Activated CD4-positive, alpha-beta T cell treated with anti-CD3 and anti-CD28 coated beads for 48 hours (primary cell): Measurements from ENCODE around the gene ONECUT2.
"Not testable (repeated sequence)": the region's sequence is repeated elsewhere in the genome, so short reads cannot be mapped to it uniquely, and the experiment has no call there.

Experiments used
- DNase-seq: peaks from one replicate; pipeline ENCODE4 v3.0.0-alpha.2; 2020

Gene ONECUT2

DNA sequence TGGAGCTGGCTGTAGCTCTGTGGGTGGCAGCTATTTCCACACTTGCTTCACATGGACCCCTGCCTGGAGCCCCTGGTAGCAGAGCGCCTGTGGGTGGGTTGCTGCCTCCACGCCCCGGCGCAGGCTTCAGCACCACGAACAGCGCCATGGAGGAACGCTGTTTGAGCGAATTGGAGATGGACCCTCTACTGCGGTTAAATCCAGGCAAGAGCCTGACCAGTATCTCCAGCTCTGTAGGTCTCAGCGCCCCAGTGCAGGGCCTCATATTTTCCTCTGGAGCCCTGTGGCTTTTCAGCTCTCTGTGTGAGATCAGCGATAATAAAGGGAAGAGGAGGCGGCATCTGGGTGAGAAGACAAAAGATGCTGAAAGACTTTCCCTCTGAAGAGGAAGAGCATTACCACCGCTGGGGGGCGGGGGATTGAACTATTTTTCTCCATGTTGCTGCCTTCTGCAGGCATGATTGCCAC, 12.0 kb downstream of the ONECUT2 start:
- DNase-seq: no peak

- DNase-seq: no peak
Observed at GRCh38 chr18:57455576-57456129, 20.5 kb downstream of the ONECUT2 start.

- DNase-seq: no peak
Observed at GRCh38 chr18:57461652-57462269, 26.6 kb downstream of the ONECUT2 start.

DNA sequence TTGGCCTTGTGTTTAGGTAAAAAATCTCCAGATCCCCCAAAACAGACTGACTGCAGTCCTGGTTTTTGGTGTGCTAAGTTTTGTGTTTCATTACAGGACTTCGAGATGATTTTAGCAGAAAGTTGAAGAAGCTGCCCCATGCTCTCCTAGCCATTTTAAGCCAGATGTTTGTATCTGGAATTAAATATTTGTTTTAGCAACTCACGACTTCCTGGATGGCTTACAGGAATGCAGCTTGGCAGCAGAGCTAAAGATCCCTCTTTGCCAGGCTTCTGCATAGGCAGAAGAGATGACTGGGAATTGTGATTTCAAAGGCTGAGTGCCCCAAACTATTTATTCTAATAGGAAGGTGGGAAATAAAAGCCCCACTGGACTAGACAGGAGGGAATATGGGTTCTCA, 31.1 kb downstream of the ONECUT2 start:
- no peak for DNase-seq

DNA sequence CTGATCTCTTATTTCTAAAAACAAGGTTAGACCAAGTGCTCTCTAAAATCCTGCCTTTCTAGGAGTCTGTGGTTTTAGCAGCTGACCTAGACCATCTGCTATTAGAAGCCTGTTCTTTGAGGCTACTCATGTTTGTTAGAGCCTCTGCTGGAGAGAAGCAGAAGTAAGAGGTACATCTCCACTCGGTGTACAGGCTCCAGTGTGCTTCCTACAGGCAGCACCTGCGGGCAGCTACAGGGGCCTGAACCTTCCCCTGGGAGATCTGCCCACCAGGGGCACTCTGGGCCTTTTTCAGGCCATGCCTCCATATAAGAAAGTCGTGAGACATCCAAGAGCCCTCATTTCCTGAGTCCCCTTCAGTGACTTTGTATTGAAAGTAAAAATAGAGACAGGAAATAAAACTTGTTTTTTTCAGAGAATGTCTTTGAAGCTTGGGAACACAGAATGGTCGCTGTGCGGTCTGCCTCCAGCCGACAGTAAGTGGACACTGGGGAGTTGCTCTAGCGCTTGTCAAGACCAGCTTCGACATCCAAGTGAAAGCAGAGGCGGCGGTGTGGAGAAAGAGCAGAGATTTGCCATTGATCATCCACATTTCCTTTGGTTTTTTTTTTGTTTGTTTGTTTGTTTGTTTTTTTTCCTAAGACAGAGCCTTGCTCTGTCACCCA, 31.7 kb downstream of the ONECUT2 start:
- DNase-seq: no peak

GRCh38 chr18:57469884-57470283, 34.7 kb downstream of the ONECUT2 start:
- DNase-seq: no peak

DNA sequence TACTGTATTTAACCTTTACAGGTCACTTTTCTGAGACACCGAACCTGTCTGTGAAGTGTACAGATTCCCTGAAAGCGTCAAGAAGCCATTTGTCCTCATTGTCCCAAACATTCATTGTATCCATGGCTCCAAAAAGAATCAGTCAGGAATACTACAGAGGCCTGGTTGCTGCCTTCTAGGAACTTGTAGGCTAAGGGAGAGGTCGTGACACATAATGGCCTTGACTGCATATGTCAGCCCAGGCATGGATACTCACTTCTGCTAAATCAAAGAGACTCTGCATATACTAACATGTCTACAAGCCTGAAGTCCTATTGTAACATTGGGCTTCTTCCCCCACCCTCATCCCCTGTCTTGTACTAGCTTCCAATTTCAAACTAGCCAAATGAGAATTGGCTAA, 40.2 kb downstream of the ONECUT2 start:
- no peak for DNase-seq

GRCh38 chr18:57475903-57476302, 40.7 kb downstream of the ONECUT2 start:
- DNase-seq: no peak

GRCh38 chr18:57480733-57481132, 45.6 kb downstream of the ONECUT2 start:
- DNase-seq: no peak

GRCh38 chr18:57497372-57498294, 62.5 kb downstream of the ONECUT2 start:
- no peak for DNase-seq

DNA sequence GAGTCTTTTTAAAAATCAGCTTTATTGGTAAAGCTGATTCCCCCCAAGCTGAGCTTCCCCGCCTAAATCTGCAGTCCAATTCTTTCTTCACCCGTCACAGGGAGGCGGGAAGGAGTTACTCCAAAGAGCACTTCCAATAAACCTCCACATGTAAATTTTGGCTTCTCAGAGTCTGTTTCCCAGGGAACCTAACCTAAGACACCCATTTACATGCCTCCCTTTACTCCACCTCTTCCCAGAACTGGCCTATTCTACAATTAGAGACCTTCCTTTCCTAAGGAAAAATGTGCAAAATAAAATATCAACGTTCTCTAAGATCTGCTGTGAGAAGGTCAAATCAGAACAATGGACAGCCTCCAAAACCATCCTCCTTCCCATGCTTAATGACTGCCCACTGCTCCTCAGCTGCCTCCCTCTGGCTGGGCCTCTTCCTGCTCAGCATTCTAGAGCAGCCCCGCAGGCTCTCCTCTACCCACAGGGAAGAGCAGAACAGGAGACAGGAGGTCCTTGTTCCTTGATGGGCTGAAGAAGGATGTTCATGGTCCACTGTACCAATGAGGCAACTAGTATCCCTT, 63.6 kb downstream of the ONECUT2 start:
- no peak for DNase-seq

DNA sequence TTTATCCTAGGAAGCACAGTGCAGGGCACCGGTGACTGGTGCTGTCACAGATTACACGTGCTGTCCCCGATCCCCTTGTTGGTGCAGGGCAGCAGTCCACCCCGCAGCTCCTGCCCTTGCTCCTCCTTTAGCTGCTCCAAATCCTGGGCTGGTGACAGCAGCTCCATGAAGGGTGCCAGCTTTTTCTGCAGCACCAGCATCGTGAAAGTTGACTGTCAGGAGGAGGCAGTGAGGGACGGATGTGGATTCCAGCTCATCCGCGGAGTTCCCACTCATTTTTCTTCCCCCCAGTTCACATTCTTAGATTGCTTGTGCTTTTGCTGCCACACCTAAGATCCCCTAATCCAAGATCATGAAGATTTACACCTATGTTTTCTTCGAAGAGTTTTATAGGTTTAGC, 67.5 kb downstream of the ONECUT2 start:
- no peak for DNase-seq

GRCh38 chr18:57505231-57505630, 70.1 kb downstream of the ONECUT2 start:
- no peak for DNase-seq

GRCh38 chr18:57516056-57516455, 80.9 kb downstream of the ONECUT2 start:
- DNase-seq: no peak

DNA sequence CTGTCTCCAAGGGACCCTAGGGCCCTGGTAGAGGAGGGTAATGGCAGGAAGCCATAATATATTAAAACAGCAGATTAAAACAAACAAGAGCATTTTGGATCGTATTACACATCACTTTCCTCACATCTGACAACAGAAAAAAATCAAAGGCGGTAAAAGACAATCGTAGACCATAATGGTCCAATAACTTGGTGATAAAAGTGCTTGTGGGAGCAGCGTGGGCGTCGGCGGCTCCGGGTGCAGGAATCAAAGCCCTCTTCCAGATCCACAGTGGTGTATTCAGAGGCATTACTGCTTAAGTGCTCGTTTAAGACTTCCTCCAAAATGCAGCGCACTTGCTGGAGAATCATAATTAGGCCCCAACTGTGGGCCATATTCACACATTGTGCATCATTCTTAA, 83.4 kb downstream of the ONECUT2 start:
- no peak for DNase-seq

DNA sequence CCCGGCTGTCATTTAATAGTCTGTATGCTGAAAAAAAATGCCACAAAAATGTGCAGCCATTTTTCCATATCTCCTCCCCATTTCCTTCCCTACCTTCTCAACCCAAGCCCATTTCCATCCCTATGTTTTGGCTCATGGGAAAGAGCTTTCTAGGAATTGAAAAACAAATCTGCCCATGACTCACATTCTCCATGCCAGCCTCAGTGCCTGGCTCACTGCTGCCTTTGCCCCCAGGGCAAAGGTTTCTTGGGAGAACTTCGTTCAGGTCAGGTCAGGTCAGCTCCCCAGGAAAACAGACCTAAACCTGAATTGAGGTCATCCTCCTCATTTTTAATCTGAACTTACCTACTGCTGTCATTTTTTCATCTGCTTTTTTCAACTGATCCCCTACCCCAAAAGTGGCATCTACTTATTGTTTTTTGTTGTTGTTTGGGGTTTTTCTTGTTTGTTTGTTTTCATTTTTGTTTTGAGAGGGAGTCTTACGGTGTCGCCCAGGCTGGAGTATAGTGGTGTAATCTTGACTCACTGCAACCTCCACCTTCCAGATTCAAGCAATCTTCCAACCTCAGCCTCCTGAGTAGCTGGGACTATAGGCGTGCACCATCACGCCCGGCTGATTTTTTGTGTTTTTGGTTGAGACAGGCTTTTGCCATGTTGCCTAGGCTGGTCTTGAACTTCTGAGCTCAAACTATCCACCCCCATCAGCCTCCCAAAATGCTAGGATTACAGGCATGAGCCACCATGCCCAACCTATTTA, 84.7 kb downstream of the ONECUT2 start:
- no peak for DNase-seq

DNA sequence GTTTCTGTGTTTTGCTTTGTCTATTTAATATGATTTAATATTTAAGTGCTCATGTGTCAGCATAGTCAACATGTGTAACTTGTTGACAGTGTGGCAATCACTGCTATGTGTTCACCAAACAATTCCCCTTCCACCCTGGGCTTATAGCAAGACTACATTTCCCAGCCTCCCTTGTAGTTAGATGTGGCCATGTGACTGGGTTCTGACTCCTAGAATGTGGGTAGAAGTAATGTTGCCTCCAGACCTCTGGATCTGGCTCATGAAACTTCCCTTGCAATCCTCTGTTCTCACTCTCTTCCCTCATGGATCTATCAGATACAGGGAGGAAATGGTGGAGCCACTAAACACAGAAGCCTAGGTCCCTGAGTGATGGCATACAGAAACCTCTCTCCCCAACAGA, 87.2 kb downstream of the ONECUT2 start:
- not testable (repeated sequence) for DNase-seq

- DNase-seq: no peak
Observed at GRCh38 chr18:57523171-57523956, 88.2 kb downstream of the ONECUT2 start.

GRCh38 chr18:57527556-57528229, 92.5 kb downstream of the ONECUT2 start:
- DNase-seq: no peak

DNA sequence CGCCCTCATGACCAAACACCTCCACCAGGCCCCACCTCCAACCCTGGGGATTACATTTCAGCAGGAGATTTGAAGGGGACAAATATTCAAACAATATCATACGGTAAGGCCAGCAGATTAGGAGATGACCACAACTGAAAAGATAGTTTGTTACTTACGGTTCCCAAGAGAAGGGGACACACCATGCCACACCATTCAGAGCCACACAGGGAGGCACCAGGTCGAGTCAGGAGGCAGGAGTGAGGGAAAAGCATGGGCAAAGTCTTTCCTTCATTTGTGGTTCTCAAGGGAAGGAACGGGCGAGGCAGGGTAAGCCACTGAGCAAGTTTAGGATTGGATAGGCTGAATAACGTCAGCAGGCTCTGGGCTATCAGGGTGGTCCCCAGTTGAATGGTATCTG, 94.0 kb downstream of the ONECUT2 start:
- no peak for DNase-seq
